ENCODE results near the gene RLF. TPM values are rescaled to one million over a fixed set of nuclear protein-coding genes. Genes with fewer than 3 reads are reported as not detected.

Gene RLF
- total RNA-seq, 4 donors from 2014 or later: 12.3 to 15.9 (median 15.0) TPM

DNA sequence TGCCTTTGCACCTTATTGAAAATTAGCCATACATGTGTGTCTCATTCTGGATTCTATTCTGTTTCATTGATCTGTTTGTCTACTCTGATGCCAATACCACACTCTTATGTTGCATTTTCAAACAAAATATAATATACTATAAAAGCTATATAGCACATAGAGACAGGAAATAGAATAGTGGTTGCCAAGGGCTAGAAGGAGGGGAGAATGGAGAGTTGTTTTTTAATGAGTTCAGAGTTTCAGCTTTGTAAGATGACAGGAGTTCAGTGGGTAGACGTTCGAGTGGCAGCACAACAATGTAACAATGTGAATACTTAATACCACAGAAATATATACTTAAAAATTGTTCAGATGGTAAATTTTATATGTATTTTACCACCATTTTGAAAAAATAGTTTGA, 17.0 kb downstream of the RLF start:
- in situ Hi-C loops (cut with MboI; ENCODE audit: low sequenced_read_pairs in 4 of 4): no loop called here
- intact Hi-C loops (cut with DNase I; ENCODE audit: low total_unique reads): loop anchor here (5.0 kb wide), 1 partner anchor 34 kb away; no protein-coding TSS in a partner anchor
- Histone ChIP-seq H3K4me3 (no peak overlapping the region), H3K27ac (no peak overlapping the region), H3K9me3 (no peaks in the 10 kb centered on the region), H3K27me3 (no peaks in the 10 kb centered on the region), H3K4me1 (peaks cover 22 to 36% of the 10 kb centered on the region in 2 donors), H3K36me3 (no peaks in the 10 kb centered on the region)
- DNase-seq (no peak), ATAC-seq (no peak)
- TF ChIP-seq, protein P1, sequence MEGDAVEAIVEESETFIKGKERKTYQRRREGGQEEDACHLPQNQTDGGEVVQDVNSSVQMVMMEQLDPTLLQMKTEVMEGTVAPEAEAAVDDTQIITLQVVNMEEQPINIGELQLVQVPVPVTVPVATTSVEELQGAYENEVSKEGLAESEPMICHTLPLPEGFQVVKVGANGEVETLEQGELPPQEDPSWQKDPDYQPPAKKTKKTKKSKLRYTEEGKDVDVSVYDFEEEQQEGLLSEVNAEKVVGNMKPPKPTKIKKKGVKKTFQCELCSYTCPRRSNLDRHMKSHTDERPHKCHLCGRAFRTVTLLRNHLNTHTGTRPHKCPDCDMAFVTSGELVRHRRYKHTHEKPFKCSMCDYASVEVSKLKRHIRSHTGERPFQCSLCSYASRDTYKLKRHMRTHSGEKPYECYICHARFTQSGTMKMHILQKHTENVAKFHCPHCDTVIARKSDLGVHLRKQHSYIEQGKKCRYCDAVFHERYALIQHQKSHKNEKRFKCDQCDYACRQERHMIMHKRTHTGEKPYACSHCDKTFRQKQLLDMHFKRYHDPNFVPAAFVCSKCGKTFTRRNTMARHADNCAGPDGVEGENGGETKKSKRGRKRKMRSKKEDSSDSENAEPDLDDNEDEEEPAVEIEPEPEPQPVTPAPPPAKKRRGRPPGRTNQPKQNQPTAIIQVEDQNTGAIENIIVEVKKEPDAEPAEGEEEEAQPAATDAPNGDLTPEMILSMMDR (IDR thresholded peaks at IDR 0.05 in 4 of 5, conservative IDR thresholded peaks at IDR 0.05 in 1 of 5): no peak
- no peak for TF ChIP-seq POLR2A (IDR thresholded peaks at IDR 0.05)

DNA sequence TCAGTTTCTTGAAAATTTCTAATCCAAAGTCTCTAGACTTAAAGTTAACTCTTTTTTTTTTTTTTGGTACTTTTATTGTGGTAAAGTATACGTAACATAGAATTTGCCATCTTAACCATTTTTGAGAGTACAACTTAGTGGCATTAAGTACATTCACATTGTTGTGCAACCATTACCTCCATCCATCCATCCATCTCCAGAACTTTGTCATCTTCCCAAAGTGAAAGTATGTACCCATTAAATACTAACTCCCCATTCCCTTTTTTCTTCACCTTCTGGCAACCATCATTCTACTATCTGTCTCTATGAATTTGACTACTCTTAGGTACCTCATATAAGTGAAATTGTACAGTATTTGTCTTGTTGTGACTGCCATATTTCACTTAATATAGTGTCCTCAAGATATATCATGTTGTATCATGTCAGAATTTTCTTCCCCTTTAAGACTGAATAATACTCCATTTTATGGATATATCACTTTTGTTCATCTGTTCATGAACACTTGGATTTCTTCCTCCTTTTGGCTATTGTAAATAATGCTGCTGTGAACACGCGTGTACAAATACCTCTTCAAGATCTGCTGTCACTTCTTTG, 18.4 kb downstream of the RLF start:
- in situ Hi-C loops (cut with MboI; ENCODE audit: low sequenced_read_pairs in 4 of 4): no loop called here
- DNase-seq (no peak), ATAC-seq (no peak)
- Histone ChIP-seq H3K27me3 (no peaks in the 10 kb centered on the region), H3K4me1 (peaks cover 33 to 37% of the 10 kb centered on the region in 2 donors), H3K27ac (no peak overlapping the region), H3K4me3 (no peak overlapping the region), H3K9me3 (no peaks in the 10 kb centered on the region), H3K36me3 (no peaks in the 10 kb centered on the region)
- TF ChIP-seq, protein P1 (IDR thresholded peaks at IDR 0.05 in 4 of 5, conservative IDR thresholded peaks at IDR 0.05 in 1 of 5): no peak
- TF ChIP-seq POLR2A (IDR thresholded peaks at IDR 0.05): no peak
- intact Hi-C loops (cut with DNase I; ENCODE audit: low total_unique reads): loop anchor here (5.0 kb wide), 1 partner anchor 33 kb away; no protein-coding TSS in a partner anchor

DNA sequence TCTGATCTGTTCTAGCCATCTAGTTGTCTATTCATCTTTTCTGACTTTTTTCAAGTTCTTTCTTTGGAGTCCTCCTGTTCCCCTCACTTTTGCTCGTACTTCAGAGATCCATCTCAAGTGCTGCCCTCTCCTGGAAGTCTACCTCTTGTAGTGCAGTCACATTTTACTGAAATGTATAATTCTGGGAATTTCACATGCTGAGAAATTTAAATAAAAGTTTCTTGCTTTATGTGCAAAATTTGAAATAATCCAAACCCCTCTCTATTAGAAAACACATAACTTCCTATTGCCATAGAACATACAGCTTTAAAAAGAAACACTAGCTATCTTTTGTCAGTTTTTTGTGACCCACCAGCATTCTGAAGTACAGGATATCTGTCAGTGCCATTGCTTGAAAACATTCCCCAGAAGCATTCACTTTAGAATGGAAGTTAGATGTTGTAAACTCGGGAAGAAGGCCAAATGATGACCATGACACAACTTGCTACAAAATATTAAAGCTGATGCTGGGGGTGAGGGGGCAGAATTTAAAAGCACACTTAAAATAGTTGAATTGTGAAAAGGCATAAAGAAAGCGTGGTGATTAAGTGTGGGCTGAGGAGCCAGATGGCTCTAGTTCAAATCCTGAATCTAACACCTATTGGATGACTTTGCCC, 22.0 kb downstream of the RLF start:
- H3K4me3 ChIP-seq: no peak overlapping the region
- no peak overlapping the region for H3K27ac ChIP-seq
- intact Hi-C loops (cut with DNase I; ENCODE audit: low total_unique reads) (no loop called here), in situ Hi-C loops (cut with MboI; ENCODE audit: low sequenced_read_pairs in 4 of 4) (no loop called here)
- no peak for TF ChIP-seq POLR2A (IDR thresholded peaks at IDR 0.05)
- TF ChIP-seq, protein P1 (IDR thresholded peaks at IDR 0.05 in 4 of 5, conservative IDR thresholded peaks at IDR 0.05 in 1 of 5): peak in 1 of 5 experiments; percentile 31
- DNase-seq (no peak), ATAC-seq (no peak)
- H3K36me3 ChIP-seq: no peaks in the 10 kb centered on the region
- H3K27me3 ChIP-seq: no peaks in the 10 kb centered on the region
- H3K9me3 ChIP-seq: no peaks in the 10 kb centered on the region
- peaks cover 46 to 51% of the 10 kb centered on the region in 2 donors for H3K4me1 ChIP-seq

GRCh38 chr1:40184193-40184592, 23.0 kb downstream of the RLF start:
- H3K36me3 ChIP-seq: no peaks in the 10 kb centered on the region
- in situ Hi-C loops (cut with MboI; ENCODE audit: low sequenced_read_pairs in 4 of 4): no loop called here
- no peak overlapping the region for H3K4me3 ChIP-seq
- H3K4me1 ChIP-seq: peaks cover 46 to 59% of the 10 kb centered on the region in 2 donors
- H3K27ac ChIP-seq: no peak overlapping the region
- H3K9me3 ChIP-seq: no peaks in the 10 kb centered on the region
- no peak for TF ChIP-seq POLR2A (IDR thresholded peaks at IDR 0.05)
- TF ChIP-seq, protein P1 (IDR thresholded peaks at IDR 0.05 in 4 of 5, conservative IDR thresholded peaks at IDR 0.05 in 1 of 5): no peak
- ATAC-seq: no peak
- intact Hi-C loops (cut with DNase I; ENCODE audit: low total_unique reads): no loop called here
- no peaks in the 10 kb centered on the region for H3K27me3 ChIP-seq
- DNase-seq: no peak
